Measurements from ENCODE around the gene ZNF827.
A peak's percentile ranks its signal among the peaks of the same experiment; 100 is the strongest.

The ZNF827 gene

DNA sequence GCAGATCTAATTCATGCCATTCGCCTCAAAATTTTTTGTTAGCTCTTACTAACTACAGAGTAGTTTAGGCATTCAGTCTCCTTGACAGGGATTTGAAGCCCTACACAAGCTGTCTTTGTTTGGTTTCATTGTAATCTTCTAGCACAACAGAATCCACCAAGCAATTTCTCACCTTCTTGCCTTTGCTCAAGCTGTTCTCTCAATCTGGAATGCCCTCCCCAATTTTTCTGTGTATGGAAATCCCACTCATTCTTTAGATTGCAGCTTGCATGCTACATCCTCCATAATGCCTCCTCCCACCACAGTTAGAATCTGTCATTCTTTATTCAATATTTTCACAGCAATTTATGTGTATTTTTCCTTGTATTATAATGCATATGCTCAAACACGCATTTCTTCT is 195.0 kb downstream of the ZNF827 start:
- DNase-seq: no peak

DNA sequence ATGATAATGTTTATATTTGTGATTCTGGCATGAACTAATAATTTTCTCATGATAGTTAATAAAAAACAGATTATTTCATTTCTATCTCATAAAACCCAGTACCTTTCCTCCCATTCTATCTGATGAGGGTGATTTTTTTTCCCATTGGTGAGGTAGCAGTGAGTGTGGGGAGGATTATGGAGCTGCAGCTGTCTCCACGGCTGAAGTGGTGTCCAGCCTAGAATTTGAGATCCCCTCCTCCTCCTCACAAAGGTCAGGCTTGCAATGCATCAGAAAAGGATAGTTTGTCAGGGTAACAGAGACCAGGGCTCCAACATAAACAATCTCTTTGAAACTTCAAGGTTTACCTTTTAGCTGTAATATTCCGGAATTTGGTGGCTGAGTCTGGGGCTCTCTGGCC is 197.8 kb downstream of the ZNF827 start:
- DNase-seq: no peak

DNA sequence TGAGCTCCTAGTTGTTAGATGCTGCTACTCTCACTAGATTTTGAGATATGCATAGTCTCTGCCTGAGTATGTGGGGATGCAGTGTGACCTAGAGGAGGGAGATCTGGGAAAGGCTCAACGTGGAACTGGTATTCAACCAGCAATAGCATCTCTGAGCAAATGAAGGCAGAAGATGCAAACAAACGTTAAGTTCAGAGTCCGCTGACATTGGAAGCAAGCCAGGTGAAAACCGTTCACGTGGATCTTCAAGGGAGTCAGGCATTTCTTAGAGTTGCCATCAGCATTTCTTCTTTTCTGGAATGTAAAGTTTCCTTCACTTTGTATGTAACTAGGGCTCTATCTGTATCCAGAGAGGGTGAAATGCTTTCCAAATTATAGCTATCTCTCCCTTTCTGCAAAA is 198.8 kb downstream of the ZNF827 start:
- no peak for DNase-seq

DNA sequence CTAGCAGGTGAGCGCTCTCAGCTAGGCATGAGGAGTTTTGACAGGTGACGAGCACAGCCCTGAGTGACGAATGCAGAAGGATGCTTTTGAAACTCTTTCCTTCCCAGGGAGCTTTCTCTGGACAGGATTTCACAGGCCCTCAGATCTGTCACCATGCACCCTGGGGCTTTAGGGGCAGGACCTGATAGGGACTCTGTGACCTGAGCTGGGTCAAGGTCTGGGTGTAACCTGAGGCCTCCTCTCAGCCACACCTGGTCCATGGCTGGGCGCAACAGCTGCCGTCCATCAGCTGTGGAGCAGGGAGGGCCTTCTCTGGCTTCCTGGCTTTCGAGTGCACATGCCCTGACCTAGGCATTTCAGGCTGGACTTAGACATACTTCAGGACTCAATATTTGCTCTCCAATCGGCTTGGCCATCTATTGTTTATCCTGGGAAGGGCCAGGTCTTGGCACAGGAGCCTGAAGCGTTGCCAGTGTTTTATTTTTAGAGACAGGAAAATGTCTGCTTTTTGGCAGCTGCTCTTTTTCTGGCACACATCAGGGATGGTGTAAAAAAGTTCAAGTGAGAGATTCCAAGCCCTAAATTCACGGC is 202.3 kb downstream of the ZNF827 start:
- DNase-seq: no peak

DNA sequence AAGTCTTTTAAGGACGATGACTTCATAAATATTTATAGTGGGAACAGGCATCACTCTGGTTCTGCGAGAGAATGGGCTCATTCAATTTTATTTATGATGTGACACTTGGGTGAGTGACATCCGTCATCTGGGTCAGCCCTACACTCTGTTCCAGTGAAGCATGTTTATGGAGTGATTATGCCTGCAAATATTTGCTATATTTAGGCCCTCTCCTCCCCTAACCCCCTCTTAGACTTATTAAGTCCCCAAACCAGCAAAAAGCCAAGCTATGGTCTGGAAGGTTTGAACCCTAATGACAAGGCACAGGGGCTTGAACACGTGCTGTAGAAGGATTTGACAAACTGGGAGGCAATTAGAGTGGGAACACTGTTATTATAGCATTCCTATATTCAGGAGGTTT is 202.8 kb downstream of the ZNF827 start:
- DNase-seq: no peak

DNA sequence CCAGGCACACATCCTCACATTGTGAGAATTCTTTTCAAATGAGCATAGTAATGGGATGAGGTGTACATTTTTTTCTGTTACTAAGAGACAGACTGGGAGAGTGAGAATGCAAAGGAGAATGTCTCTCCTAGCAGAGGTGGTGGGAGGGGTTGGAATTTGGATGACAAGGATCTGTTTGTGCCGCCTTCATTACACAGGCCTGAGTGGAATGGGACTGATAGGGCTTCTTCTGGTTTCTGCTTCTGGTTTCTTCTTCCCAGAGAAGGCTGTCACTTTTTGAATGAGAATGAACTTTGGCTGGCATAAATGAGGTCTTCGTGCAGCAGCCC is 203.3 kb downstream of the ZNF827 start:
- no peak for DNase-seq

DNA sequence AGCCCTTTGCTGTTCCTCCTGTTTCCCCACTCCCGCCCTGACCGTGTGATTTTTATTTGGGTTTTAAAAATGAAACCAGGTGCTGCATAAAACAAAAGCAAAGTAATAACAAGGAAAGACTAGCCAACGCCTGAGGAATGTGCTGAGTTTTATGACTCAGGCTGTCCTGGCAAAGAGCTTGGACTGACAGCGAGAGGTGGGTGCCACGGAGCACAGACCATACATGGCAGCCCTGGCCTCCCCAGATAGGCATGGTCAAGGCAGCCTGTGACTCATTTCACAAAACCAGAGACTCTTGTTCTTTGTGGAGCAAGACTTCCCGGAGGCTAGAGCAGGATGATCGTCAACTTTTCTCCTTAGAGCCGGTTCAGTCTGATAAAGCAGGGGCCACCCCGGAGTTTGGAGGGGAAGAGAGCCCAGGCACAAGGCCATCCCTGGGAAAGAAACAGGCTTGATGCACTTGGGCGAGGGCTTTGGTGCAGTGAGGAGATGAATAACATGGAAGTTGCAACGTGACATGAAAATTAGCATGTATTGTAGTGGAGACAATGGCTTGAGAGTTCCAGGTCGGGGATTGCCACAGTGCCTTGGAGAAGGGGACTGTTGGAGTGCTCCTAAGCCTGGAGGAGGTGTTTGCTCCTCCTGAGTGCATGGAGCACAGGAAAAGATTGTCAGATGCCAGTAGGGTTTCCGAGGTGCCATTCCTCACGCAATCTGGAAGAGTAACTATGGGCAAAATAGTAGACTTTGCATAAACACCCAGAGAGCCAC is 203.9 kb downstream of the ZNF827 start:
- DNase-seq: no peak

DNA sequence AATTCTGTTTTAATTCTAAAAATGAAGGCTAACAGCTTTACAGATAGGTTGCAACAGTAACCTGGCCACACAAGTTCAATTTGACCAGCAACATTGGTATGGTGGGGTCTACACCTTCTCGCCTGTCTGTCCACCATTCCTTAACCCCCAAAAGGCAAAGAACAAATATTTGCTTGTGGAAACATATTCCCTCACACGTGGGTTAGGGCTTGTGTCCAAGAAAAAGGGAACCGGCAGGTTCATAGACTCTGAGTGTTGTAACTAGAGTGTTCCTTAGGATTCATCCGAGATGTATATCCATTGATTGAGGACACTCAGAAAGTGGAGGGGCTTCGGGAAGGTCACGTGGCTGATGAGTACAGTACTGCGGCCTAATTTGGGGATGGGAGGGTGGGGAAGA is 204.6 kb downstream of the ZNF827 start:
- no peak for DNase-seq

DNA sequence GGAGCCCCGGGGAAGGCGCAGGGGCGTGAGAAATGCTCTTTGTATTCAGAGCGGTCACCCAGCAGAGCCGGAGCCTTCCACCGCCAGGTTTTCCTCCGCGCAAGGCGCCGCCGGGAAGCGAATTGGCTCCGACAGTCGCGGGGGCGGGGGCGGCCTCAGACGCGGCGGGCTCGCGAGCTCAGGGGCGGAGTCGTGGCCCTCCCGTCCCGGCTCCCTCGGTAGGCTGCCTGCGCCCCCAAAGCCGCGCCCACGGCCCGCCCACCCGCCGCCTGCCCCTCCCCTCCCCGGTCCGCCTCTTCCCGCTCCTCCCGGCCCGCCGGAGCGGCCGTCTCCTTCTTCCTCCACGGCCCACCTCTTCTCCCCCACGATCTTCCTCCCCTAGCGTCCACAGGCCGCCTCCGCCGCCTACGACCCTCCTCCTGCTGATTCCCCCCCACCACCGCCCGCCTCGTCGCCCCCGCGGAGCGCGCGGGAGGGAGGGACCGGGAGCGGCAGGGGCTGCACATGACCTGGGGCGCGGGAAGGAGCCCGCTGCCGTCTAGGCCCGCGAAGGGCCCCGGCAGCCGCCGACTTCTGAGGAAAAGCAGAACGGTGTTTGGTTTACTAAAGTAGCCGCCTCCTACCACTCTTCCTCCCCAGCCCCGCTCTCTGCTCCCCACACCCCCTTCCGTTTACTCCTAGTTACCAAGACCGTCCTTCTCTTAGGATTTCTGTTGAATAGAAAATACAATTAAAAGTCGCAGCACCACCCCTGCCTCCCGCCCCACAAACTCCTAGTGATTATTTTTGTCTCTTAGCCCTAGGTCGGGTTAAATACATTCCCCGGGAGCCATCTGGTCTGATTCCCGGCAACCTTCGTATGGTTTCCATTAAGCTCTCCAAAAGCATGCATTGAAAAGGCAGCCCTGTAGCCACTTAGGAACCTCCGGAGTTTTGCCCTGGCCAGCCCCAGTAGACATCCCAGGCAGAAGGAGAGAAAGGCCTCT is 205.4 kb downstream of the ZNF827 start:
- peak; percentile 47 for DNase-seq

DNA sequence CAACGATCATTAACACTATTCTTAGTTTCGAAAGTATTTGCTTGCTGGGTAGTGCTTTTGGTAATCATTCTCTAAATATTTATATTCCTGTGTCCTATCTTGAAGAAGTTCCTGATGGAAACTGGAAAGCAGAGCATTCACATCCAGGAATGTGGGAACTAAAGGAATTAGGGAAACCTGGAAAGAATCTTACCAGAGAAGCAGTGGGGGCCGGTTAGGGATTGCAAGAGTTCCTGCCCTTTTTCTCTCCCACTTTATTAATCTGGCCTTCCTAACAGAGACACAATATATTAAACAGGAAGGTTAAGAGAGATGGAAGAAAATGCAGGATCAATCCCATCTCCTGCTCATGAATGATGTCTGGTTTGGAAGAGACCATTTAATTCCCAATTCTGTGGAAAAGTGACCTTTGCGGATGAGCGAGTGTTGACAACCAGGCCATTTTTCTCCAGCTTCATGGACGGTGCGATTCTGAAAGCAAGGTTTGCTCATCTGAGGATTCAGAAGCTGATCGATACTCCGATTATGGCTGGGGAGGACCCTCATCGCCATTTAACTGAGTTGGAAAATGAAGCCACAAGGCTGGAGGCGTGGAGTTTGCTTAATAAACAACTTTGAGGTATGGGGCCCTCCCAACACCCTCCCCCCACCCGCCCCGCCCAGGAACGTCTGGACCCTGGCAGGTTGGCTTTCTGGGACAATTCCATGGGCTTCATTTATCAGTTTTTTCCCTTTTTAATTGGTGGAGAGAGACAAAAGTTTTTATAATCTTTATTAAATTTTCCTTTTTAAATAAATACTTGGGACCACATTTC is 206.4 kb downstream of the ZNF827 start:
- DNase-seq: no peak

DNA sequence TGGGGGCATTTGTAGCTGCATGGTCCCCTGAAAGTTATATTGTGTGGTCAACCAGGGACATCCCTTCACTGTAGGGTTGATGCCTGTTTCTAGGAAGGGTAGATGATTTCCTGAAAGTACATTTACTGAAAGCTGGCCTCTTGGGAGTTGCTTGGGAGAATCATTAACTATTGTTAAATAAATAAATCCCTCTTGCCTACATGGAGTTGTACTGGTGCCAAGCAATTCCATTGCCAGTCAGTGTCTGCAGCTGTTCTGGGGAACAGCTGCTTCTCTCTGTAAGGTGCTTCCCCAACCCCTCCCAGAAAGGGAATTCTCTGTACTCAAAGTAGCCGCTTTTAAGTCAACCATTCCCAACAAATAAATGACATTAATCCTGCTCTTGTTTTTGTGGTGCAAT is 207.6 kb downstream of the ZNF827 start:
- peak; percentile 51 for DNase-seq

DNA sequence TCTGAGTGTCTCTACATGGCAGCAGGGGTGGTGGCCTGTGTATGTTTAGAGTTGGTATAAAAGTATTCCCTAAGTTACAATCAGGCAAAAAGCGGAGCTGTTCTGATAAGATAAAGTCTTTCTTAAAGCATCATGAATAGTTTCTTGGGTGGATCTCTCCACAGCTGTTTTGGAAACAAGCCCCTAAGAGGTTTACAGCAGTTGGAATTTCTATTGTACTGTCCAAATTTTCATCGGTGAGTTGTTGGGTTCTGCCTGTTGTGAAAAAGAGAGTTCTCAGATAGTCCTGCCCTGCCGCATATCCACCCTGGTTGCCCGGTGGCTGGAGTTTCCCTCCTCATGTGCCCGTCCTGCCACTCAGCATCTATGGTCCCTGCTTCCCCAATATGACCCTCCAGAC is 208.6 kb downstream of the ZNF827 start:
- no peak for DNase-seq

DNA sequence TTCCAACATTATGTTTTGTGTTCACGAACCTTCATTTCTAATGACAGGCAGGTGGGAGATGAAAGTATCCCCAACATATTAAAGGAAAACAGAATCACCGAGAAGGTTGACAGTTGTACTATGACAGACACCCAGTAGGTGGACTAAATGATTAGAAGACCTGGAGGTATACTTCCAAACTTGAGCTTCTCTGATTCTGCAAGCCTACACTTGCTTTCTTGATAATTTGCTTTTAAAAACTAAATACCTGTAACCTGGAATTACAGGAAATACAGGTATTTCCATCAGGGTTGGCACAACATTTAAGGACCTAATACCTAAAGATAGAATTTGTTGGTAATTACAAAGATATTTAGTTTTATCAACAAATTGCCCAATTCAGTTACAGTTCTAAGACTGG is 215.3 kb downstream of the ZNF827 start:
- no peak for DNase-seq

DNA sequence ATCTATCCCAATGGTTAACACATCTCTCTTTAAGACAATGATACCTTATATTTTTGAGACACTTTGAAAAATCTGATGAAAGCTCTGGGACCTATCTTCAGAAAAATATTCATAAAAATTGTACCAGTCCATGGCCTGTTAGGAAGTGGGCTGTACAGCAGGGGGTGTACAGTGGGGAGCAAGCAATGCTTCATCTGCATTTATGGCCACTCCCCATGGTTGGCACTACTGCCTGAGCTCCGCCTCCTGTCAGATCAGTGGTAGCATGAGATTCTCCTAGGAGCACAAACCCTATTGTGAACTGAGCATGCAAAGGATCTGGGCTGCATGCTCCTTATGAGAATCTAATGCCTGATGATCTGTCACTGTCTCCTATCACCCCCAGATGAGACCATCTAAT is 216.1 kb downstream of the ZNF827 start:
- DNase-seq: no peak

DNA sequence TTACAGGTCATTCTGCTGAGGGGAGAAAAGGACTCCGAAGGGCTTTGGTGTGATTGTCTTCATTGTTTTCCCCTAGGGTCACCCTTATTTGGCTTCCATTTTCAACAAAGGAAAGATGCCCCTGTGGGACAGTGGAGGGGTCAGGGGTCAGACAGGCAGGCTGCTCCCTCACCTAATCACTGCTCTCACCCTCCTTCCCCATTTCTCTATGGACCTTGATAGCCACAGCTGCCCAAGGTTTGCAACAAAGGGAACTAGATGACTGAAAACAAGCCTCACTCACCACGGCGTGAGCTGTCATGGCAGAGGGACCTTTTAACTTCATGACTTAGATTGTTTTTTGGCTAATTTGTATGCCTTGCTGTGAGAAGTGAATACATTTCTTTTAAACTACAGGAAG is 218.0 kb downstream of the ZNF827 start:
- no peak for DNase-seq

DNA sequence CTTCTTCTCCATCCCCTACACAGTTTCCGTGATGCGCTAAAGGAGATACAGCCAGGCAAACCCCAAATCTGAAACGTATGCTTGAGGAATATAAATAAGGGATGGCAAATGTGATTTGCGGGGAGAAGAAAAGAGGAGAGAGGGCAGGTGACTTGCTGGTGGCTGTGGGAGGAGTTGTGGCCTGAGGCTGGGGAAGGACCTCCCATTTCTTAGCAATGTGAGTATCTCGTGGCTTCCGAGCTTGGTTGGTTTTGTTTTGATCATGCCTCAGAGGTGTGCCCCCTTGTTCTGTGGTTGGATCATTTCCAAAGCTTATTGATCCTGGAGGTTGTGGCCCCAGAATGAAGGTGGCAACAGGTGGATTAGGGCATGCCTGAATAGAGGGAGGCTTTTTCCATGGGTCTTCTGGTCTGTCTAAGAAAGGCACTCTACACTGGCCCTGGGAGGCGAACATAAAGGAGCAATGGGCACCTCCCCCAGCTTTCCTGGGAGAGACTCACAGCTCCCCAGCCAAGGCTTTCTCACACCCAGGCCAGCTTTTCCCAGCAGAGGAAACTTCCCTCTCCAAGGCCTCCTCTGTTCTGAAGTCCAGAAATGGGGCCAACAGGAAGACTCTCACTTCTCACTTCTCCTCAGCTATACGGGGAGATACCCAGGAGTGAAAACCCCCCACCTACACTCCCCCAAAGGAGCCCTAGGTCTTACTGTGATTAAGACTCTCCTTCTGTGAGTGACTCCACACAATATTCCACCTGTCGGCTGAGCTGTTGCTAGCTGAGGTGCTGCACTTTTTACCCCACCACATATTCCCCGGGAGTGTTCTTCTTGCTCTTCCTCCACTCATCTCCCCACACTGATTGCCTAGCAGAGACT is 218.6 kb downstream of the ZNF827 start:
- DNase-seq: no peak

DNA sequence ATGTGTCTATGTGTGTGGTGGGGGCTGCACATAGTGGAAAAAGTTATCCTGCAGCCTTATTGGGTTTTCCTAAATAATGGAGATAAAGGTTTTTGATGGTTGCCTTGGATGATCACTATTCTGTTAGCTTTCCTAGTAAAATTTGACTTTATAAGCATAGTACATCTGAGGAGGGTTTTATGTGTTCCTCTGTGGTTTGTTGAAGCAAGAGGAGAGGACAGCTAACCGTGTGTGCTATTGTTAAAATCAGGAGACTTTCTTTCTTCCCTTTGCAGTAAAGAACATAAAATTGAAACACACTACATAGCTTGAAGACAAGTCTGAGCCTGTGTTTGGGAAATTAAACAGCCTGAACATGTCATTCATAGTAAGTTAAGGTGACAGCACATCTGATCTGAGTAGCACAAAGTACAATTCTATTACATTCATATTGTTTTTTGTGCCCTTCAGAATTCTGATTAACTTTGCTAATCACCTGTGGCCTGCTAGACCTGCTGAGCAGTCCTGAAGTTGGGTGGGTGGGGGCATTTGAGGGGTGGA is 221.9 kb downstream of the ZNF827 start:
- no peak for DNase-seq

DNA sequence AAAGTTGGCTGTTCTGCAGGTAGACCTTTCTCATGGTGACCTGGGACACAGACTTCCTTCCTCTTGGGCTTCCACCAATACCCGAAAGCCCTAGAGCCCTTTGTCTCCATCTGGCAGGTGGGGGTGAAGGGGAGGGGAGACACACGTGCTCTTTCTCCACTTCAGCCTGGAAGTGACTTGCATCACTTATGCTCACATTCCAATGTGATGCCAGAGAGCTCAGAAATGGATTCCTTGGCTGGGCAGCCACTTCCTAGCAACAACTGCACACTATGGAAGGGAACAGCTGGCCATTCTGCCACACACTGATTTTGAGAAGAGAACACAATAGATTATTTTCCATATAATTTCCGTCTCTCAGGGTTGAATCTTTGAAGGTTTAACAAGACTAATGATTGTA is 222.4 kb downstream of the ZNF827 start:
- no peak for DNase-seq

DNA sequence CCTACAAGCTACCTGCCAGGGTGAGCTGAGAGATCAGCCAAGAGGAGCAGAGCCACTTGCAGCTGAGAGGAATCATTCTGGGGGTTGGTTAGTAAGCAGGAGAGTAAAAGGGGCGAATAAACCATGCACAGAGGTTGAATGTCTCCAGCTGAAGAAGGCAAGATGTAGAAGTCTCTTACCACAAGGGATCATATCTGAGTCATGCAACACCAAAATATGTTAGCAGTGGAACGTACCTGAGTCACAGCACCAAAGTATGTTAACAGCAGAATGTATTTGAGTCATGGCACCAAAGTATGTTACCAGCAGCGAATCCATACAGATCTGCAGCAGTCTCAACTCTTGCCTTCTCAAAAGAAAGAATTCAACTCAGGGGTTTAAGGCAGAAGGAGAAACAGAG is 228.8 kb downstream of the ZNF827 start:
- DNase-seq: no peak

DNA sequence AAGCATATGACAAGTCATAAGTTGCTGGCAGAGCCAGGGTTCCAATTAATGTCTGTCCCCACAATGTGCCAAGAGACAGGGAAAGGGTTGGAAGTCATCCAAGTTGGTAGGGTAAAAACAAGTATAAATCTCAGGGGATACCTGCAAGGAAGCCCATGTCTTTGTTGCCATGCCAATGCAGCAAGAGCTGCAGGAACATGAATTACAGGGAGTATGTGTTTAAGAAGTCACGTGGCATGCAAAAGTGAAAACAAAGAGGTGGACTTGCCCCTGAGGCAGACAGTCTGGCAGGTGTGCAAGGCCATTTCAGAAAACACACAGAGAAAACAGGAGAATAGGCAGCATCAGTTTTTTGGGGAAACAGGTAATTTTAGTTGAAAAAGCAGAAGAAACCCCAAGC is 229.3 kb downstream of the ZNF827 start:
- no peak for DNase-seq
